B cell (primary cell): ENCODE data around the gene POLQ.
"Not testable (repeated sequence)": the region's sequence is repeated elsewhere in the genome, so short reads cannot be mapped to it uniquely, and the experiment has no call there.

Experiments
- CTCF ChIP-seq: fragments of 200-600 bp; IDR thresholded peaks from one replicate; pipeline ENCODE4 v1.8.0; 2022; ENCODE audit warnings: antibody characterized with exemption, mild to moderate bottlenecking
- EZH2 ChIP-seq: IDR thresholded peaks from 2 replicates; pipeline ENCODE4 v1.6.1; 2012; ENCODE audit warnings: borderline replicate concordance, low read depth, mild to moderate bottlenecking, moderate library complexity, low read length; ENCODE audit not compliant: insufficient read depth, poor library complexity, severe bottlenecking

GRCh38 chr3:121451752-121452151 lies 94.0 kb downstream of the POLQ start:
- TF ChIP-seq CTCF, EZH2: not testable (repeated sequence)
